A549 treated with Mapracorat at 1 μM for 4 hours (cell line): ENCODE measurements around the gene SERINC4. TPM values are rescaled to one million over a fixed set of nuclear protein-coding genes. Genes with fewer than 3 reads are reported as not detected.

Experiments used
- total RNA-seq: library from RNA; stranded (reverse); fragments of 200-300 nt; extraction: Qiagen RNA extraction; gene quantifications from 5 replicates; pipeline ENCODE4 v1.2.3, GENCODE V29; 2022

The SERINC4 gene
- 0.07 to 0.08 TPM in 2 of 5 replicates, not detected in the others for total RNA-seq

DNA sequence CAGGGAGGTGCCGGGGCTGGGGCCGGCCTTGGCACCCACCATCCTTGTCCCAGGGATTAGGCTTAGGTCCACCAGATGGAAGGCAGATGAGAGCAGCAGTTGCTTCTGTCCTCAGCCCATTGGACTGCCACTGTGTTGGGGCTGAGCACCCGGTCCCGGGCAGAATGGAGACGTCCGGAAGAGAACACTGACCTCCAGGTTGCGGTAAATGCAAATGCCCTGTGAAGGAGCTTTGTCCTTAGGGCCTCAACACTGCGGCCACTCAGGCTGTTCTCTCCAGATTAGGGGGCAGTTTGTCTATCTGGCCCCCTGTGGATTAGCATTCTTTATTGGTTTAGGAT is at the start of gene SERINC4:
Gene SERINC4 (minus strand): TSS at position 276 of the 341 bp plus-strand sequence. CDS start 234 bp downstream, at position 42.

DNA sequence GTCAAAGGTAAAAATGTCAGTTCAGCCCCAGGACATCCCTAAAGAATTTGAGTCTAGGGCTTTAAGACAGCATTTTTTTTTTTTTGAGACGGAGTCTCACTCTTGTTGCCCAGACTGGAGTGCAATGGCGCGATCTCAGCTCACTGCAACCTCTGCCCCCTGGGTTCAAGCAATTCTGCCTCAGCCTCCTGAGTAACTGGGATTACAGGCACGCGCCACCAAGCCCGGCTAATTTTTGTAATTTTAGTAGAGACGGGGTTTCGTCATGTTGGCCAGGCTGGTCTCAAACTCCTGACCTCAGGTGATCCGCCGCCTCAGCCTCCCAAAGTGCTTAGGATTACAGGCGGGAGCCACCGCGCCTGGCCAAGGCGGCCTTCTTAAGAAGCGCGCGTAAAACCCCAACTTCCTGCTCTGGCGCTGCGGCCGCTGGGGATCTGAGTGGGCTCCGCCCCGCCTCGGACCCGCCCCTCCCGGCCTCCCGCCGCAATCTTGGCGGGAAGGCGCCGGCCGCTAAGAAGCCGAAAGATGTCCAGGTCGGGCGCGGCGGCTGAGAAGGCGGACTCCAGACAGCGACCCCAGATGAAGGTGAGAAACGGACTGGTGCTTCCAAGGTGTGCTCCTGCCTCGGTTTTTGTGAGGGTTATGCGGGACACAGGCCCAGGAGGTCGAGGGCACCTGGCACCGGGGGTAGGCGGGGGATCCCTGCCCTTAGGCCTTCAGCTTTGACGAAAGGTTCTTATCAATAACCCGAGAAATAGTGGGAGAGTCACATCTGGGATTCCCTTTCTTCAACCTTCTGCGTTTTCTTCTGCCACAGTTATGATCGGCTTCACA is 26.7 kb upstream of the SERINC4 start, which contains the start of gene WDR76:
Gene WDR76 (plus strand): TSS at position 495 of the 834 bp plus-strand sequence. CDS start 31 bp downstream, at position 526.

DNA sequence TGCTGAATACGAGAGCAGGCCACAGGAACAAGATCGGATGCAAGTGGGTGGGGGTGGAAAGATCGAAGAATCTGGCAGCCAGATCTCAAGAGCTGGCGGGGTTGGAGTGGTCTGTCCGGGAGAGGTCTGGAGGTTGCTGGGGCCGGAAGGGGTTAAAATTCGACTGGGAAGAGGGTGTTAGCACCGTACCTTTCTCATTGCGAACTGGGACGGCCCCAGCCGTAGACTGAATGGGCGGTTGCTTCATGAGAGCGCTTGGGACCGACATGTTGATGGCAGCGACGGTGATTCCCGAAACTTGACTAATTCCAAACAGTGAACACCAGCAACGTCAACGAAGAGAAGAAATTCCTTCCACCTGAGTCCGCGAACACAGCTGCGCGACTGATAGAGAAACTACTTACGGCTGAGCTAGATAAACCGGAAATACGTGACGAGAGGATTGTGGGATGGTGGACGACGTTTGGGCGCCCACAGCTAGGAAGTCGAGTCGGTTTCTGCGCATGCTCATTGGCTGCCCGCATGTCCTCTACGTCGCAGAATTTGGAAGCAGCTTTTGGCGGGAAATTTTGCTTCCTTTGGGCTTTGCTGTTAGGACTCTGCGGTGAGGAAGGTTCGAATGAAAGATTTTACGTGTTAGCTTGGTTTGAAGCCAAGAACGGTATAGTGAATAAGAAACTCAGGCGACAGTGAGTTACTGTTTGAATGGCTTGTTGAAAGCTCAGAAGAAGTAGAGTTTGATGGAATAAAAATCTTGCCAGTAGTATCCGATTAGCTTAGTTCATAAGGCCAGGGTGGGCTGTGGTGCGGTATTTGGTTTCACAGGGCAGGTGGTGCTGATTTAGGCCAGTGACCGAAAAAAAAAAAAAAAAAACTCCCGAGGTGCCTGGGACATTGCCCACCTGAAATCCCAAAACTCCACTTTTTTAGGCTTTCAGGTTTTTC is 24.6 kb upstream of the SERINC4 start, which contains the start of gene MFAP1:
Gene MFAP1 (minus strand): TSS at position 389 of the 945 bp plus-strand sequence. CDS start 121 bp downstream, at position 268.

DNA sequence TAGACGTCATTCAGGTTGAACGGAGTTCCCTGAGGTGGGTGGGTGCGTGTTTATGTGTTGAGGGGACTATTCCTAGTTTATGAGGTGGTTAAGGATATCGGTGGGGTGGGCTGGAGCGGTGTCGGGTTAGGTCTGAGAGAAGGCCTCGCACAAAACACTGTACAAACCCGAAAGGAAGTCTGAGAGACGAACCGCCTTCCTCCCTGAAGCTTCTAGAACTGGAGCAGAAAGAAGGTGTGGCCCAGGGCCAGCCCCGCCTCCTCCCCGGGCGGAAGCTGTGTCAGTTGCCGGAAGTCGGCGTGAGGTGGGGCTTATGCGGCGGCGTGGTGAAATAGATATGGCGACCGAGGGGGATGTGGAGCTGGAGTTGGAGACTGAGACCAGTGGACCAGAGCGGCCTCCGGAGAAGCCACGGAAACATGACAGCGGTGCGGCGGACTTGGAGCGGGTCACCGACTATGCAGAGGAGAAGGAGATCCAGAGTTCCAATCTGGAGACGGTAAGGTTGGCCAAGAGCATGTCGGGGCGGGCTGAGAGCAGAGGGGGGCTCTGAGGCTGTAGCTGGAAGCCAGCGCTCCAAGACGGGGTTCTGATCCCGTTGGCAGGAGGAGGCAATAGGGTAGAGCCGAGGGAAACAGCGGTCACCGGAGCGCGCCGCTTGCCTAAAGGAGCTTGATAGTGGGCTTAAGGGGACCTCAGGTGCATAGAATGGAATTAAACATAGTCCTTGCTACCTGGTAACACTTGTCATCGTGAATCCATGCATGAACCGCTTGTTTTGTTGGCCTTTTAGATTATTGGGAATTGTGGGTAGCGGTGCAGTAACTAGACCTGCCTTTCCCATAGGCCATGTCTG is 494 bp upstream of the SERINC4 start, which contains the start of gene HYPK:
Gene HYPK (plus strand): TSS at position 314 of the 856 bp plus-strand sequence. CDS start 24 bp downstream, at position 338.

GRCh38 chr15:43791993-43792760 is 7.8 kb downstream of the SERINC4 start, which contains the start of gene SERF2:
SERF2 (plus strand) TSS chr15:43792320; CDS start chr15:43792377, 57 bp downstream.

GRCh38 chr15:43776718-43777266 is 23.2 kb downstream of the SERINC4 start, which contains the start of gene ELL3:
ELL3 (minus strand) TSS chr15:43776966; CDS start chr15:43776901, 65 bp downstream.

DNA sequence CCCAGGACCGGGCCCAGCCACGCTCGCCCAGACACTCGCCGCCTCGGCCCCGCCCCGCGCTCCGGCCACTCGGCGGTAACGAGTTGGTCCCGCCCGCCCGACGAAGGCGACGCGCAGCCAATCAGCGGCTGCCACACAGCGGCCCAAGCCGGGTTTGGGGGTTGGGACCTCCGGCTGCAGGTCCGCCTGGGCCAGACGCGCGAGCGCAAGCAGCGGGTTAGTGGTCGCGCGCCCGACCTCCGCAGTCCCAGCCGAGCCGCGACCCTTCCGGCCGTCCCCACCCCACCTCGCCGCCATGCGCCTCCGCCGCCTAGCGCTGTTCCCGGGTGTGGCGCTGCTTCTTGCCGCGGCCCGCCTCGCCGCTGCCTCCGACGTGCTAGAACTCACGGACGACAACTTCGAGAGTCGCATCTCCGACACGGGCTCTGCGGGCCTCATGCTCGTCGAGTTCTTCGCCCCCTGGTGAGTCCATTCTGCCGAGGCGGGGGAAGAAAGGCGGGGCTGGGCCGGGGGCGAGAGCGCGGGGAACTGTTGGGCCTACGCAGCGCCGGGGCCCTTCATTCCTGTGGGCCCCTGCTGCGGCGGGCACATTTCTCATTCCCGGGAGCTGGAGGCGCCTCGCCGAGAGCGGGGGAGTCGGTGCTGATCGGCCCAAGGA is 53.6 kb downstream of the SERINC4 start, which contains the start of gene PDIA3:
Gene PDIA3 (plus strand): TSS at position 194 of the 658 bp plus-strand sequence. CDS start 102 bp downstream, at position 296.

Other genes with a start within 250 kb of the SERINC4 start
- gene PPIP5K1, start 210.0 kb downstream of the SERINC4 start, total RNA-seq = 4.7 to 7.8 TPM (median 6.9 TPM) in 5 replicates
- 2.7 to 5.1 TPM (median 3.3 TPM) in 5 replicates for gene CKMT1B, start 206.2 kb downstream of the SERINC4 start, total RNA-seq
- 0.12 to 0.30 TPM (median 0.23 TPM) in 4 of 5 replicates, not detected in the other for gene STRC, start 181.4 kb downstream of the SERINC4 start, total RNA-seq
- gene CATSPER2, start 151.4 kb downstream of the SERINC4 start, total RNA-seq = 0.39 to 1.3 TPM (median 0.48 TPM) in 5 replicates
- 2.0 to 3.5 TPM (median 2.7 TPM) in 5 replicates for gene CKMT1A, start 106.4 kb downstream of the SERINC4 start, total RNA-seq
- 274 to 366 TPM (median 360 TPM) in 5 replicates for gene PDIA3, start 53.8 kb downstream of the SERINC4 start, total RNA-seq
- gene ELL3, start 23.3 kb downstream of the SERINC4 start, total RNA-seq = 0.97 to 2.2 TPM (median 1.4 TPM) in 5 replicates
- gene SERF2, start 7.9 kb downstream of the SERINC4 start, total RNA-seq = 524 to 727 TPM (median 679 TPM) in 5 replicates
- gene HYPK, start 379 bp upstream of the SERINC4 start, total RNA-seq = 4.0 to 12.2 TPM (median 4.2 TPM) in 5 replicates
- gene MFAP1, start 24.5 kb upstream of the SERINC4 start, total RNA-seq = 23.6 to 28.8 TPM (median 24.2 TPM) in 5 replicates
- 10.9 to 14.0 TPM (median 12.9 TPM) in 5 replicates for gene WDR76, start 26.8 kb upstream of the SERINC4 start, total RNA-seq